ENCODE data around the gene PAM16. TPM values are rescaled to one million over a fixed set of nuclear protein-coding genes. Genes with fewer than 3 reads are reported as not detected.

The PAM16 gene
- total RNA-seq, 1 donor from 2014 or later = 67.3 TPM

DNA sequence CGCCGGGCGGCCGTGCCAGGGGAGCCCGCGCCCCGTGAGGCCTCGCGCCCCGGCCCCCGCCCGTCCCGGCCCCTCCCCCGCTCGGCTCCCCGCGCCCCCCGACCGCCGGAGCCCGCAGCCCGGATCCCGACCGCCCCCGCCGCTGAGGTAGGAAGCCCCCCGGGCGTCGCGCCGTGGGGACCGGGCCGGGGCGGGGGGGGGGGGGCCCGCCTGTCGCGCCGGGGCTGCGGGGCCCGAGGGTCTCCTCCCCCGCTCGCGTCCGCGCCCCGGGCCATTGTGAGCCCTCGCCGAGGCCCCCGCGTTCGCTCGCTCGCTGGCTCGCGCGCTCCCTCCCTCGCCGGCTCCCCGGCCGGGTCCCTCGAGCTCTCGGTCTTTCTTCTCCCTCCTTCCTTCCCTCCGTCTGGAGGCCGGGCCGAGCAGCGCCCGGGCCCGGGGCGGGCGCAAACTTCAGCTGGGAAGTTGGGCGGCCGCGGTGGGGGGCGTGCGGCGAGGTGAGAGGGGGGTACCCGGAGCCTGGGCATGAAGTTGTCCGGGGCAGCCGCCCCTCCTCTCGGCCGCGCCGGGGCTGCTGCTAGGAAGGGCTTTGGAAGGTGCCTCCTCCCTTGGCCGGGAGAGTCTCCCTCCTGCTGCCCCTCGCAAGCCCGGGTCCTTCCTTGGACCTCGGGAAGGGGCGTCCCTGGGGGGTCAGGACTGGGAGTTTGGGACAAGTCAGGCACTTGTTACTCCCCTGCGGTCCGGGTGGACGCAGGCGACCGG lies 34.8 kb downstream of the PAM16 start:
- TF ChIP-seq, protein P1, sequence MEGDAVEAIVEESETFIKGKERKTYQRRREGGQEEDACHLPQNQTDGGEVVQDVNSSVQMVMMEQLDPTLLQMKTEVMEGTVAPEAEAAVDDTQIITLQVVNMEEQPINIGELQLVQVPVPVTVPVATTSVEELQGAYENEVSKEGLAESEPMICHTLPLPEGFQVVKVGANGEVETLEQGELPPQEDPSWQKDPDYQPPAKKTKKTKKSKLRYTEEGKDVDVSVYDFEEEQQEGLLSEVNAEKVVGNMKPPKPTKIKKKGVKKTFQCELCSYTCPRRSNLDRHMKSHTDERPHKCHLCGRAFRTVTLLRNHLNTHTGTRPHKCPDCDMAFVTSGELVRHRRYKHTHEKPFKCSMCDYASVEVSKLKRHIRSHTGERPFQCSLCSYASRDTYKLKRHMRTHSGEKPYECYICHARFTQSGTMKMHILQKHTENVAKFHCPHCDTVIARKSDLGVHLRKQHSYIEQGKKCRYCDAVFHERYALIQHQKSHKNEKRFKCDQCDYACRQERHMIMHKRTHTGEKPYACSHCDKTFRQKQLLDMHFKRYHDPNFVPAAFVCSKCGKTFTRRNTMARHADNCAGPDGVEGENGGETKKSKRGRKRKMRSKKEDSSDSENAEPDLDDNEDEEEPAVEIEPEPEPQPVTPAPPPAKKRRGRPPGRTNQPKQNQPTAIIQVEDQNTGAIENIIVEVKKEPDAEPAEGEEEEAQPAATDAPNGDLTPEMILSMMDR (IDR thresholded peaks at IDR 0.05; ENCODE audit: borderline replicate concordance) = no peak
- intact Hi-C loops (cut with micrococcal nuclease) = no loop called here
- Histone ChIP-seq H3K4me1 (peaks cover 70% of the 10 kb centered on the region), H3K4me3 (peak overlapping the region; percentile 88), H3K27me3 (ENCODE audit: low read depth) (no peaks in the 10 kb centered on the region), H3K36me3 (no peaks in the 10 kb centered on the region), H3K9me3 (replicated peaks) (no peaks in the 10 kb centered on the region), H3K27ac (replicated peaks) (peak overlapping the region; percentile 96)
- no peak for DNase-seq

DNA sequence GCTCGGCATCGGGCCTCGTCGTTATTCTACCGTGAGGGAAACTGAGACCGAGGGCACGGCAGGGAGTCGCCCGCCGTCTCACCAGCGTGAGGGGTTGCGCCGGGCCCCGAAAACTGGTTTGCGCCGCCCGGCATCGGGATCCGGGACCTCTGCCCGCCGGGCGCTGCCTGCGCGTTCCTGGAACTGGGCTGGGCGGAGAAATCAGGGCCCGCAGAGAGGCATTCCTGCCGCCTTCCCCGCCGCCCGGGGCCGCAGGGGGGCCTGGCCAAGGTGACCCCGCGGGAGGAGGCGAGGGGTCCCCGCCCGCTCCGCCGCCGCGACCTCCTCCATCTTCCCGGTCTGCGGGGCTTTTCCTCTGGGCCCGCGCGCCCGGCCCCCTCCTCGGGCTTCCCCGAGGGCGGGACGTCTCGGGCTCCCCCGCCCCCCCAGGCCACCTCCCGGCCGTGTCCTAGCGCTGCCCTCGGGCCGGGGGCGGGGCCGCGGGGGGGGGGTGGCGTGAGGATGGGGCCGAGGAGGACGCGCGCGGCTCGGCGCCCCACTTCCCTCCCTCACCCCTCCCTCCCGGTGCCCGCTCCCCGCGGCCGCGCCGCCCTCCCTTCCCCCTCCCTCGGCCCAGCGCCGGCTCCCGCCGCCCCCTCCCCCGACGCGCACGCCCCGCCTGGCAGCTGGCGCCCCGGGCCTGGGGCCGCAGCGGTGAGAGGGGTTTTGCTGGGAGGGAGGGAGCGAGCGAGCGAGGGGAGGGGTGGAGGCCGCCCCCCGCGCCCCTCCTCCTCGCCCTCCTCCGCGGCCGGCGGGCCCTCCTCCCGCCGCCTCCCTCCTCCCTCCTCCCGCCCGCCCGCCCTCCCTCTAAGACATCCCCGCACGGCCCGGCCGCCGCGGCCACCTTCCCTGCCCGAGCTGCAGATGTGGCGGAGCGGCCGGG lies 35.7 kb downstream of the PAM16 start, which contains the start of gene GLIS2:
Gene GLIS2, plus strand, starts transcription at position 882 of the 922 bp plus-strand sequence. CDS start 16,214 bp downstream, outside the sequence.
- peak within 1 kb of the TSS; percentile 88 for H3K4me3 ChIP-seq
- DNase-seq = peak; percentile 84
- TF ChIP-seq, protein P1 (IDR thresholded peaks at IDR 0.05; ENCODE audit: borderline replicate concordance) = no peak
- intact Hi-C loops (cut with micrococcal nuclease) = no loop called here
- no peaks in the 10 kb centered on the region for H3K36me3 ChIP-seq
- peaks cover 62% of the 10 kb centered on the region for H3K4me1 ChIP-seq
- H3K27me3 ChIP-seq (ENCODE audit: low read depth) = no peaks in the 10 kb centered on the region
- H3K27ac ChIP-seq (replicated peaks) = peak within 1 kb of the TSS; percentile 96
- H3K9me3 ChIP-seq (replicated peaks) = no peaks in the 10 kb centered on the region

DNA sequence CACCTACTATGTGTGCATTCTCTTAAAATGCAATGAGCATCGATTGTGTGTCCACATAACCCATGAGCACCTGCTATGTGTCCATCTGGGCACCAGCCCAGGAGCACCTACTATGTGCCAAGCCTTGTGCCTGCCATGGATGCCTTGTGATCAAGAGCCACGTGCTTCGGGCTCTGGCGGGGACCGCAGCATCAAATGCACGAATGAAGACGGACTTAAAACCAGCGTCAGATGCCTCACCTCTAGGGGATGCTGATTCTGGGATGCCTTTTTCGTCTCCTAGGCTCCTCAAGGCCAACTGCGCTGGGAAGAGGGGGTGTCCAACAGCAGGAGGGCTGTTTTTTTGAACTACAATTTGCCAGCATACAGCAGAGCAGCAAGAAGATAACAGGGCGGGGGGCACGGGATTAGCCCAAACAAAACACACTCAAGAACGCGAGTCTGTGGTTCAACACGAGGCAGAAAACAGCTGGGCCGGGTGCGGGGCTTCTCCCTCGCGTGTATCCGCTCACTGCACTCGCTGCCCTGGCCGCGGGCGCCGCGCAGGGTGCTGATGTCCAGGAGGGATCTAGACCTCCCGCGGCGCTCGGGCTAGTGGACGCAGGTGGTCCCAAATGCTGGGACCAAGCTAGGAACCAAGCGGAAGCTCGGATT lies 36.5 kb downstream of the PAM16 start:
- H3K4me1 ChIP-seq = peaks cover 60% of the 10 kb centered on the region
- H3K27ac ChIP-seq (replicated peaks) = peak overlapping the region; percentile 96
- no peak for DNase-seq
- intact Hi-C loops (cut with micrococcal nuclease) = no loop called here
- H3K27me3 ChIP-seq (ENCODE audit: low read depth) = no peaks in the 10 kb centered on the region
- H3K9me3 ChIP-seq (replicated peaks) = no peaks in the 10 kb centered on the region
- peak overlapping the region; percentile 88 for H3K4me3 ChIP-seq
- TF ChIP-seq, protein P1 (IDR thresholded peaks at IDR 0.05; ENCODE audit: borderline replicate concordance) = no peak
- no peaks in the 10 kb centered on the region for H3K36me3 ChIP-seq

DNA sequence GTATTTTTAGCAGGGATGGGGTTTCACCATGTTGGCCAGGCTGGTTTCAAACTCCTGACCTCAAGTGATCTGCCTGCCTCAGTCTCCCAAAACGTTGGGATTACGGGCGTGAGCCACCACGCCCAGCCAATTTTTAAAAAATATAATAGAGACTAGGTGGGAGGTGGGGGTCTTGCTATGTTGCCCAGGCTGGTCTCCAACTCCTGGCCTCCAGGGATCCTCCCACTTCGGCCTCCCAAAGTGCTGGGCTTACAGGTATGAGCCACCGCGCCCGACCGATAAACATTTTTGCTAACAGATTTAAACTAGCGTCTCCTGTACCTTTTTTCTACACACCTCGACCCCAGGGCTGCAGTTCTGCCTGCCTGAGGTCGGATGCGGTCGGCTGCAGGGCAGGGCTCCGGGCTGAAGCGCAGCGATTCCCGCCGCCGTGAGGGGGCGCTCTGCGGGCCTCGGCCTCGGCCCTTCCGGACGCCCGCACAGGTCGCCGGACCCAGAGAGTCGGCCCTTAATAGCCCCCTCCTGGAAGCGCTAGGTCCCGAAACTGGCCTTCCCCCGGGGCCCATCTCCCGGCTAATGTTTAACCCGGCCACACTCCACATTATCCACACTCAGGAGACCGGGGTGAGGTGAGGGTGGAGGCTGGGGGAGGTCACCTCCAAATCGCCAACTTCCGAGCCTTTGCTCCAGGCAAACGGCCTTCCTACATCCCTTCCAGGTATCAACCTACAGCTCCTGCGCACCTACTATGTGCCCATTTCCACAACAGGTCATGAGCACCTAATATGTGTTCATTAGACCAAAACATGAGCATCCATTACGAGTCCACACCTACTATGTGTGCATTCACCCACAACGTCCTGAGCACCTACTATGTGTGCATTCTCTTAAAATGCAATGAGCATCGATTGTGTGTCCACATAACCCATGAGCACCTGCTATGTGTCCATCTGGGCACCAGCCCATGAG lies 37.3 kb downstream of the PAM16 start:
- intact Hi-C loops (cut with micrococcal nuclease) = no loop called here
- TF ChIP-seq, protein P1 (IDR thresholded peaks at IDR 0.05; ENCODE audit: borderline replicate concordance) = peak; percentile 70
- H3K4me1 ChIP-seq = peaks cover 55% of the 10 kb centered on the region
- peak overlapping the region; percentile 96 for H3K27ac ChIP-seq (replicated peaks)
- H3K9me3 ChIP-seq (replicated peaks) = no peaks in the 10 kb centered on the region
- no peaks in the 10 kb centered on the region for H3K27me3 ChIP-seq (ENCODE audit: low read depth)
- H3K36me3 ChIP-seq = no peaks in the 10 kb centered on the region
- no peak for DNase-seq
- peak overlapping the region; percentile 30 for H3K4me3 ChIP-seq

Measured in left ventricle myocardium inferior (tissue), 1 donor.